Thyroid gland (tissue), 4 donors: ENCODE data around the gene ARHGAP22.

ENCODE experiments used
- CTCF ChIP-seq, 6 experiments: fragments of 200-600 bp in 3 of 6; fragments of 450-650 bp in 3 of 6; sonication (generic) in 3 of 6; IDR thresholded peaks; one replicate each; pipeline ENCODE4 v1.5.1; 2016 to 2019; ENCODE audit warnings: antibody characterized with exemption in 6 of 6, mild to moderate bottlenecking in 2 of 6, inconsistent platforms in 1 of 6, moderate library complexity in 1 of 6
- POLR2A ChIP-seq, 2 donors: fragments of 450-650 bp; IDR thresholded peaks; one replicate each; pipeline ENCODE4 v1.6.1; 2017; ENCODE audit warnings: antibody characterized with exemption in 2 of 2, mild to moderate bottlenecking in 2 of 2, moderate library complexity in 1 of 2

DNA sequence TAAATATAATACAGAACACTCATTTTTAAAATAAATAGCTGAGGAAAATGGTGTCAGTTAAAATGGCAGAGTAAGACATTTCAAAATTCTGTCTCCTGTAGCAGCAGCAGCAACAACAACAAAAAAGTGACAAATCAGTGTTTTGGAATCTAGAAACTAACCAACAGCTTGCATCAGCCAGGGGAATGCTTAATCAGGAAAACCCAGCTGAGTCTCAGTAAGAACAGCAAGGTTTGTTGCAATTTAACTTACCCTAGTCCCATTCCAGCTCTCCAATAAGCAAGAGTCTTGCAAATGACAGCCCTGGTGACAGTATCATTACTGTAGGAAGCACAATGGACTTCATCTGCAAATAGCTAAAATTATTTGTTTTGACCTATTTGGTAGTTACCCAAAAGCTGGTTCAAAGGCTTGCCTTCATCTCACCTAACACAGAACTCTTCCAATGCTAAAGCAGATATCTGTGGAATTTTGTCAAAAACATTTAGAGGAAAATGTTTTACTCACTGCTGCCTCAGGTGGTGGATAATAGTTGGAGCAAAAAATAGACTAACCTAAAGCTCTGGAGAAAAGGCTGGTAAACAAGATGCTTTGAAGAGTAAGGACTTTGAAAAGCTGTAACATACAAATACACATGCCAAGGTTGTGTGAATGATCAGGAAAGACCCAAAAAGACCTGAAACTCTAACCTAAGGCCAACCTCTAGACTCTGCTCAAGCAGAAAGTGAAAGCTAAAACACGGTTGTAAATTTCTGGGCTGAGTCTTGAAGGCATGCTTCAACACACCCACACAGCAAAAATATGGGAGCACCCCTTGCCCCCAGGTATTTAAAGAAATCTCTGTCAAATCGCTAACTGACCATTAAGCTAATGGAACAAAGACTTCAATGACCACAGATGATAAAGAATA, 9.9 kb upstream of the ARHGAP22 start:
- TF ChIP-seq CTCF (IDR thresholded peaks at IDR 0.05) (peak in 2 of 6 experiments; percentile 11 to 22), POLR2A (IDR thresholded peaks at IDR 0.05) (no peak)
